HG02852 (cell line): ENCODE results near the gene CDH12.
"Not testable (repeated sequence)": the region's sequence is repeated elsewhere in the genome, so short reads cannot be mapped to it uniquely, and the experiment has no call there.

Experiments used
- ATAC-seq: cut with Tn5 transposase; IDR thresholded peaks from one replicate; pipeline ENCODE4 v1.9.1; 2021; ENCODE audit warnings: mild to moderate bottlenecking, moderate library complexity; ENCODE audit not compliant: unreplicated experiment

Gene CDH12

GRCh38 chr5:22473886-22474285 is 379.3 kb downstream of the CDH12 start:
- ATAC-seq = no peak

- no peak for ATAC-seq
Observed at GRCh38 chr5:22471154-22471553, 382.0 kb downstream of the CDH12 start.

GRCh38 chr5:22470408-22470807 is 382.7 kb downstream of the CDH12 start:
- no peak for ATAC-seq

GRCh38 chr5:22465616-22466015 is 387.5 kb downstream of the CDH12 start:
- no peak for ATAC-seq

GRCh38 chr5:22465177-22465576 is 388.0 kb downstream of the CDH12 start:
- ATAC-seq = no peak

- no peak for ATAC-seq
Observed at GRCh38 chr5:22460189-22460588, 393.0 kb downstream of the CDH12 start.

- ATAC-seq = no peak
Observed at GRCh38 chr5:22432905-22433304, 420.2 kb downstream of the CDH12 start.

- ATAC-seq = no peak
Observed at GRCh38 chr5:22431840-22432239, 421.3 kb downstream of the CDH12 start.

- ATAC-seq = no peak
Observed at GRCh38 chr5:22431406-22431805, 421.7 kb downstream of the CDH12 start.

GRCh38 chr5:22411554-22412349 is 441.4 kb downstream of the CDH12 start:
- no peak for ATAC-seq

GRCh38 chr5:22391956-22392355 is 461.2 kb downstream of the CDH12 start:
- no peak for ATAC-seq

GRCh38 chr5:22390888-22391287 is 462.3 kb downstream of the CDH12 start:
- no peak for ATAC-seq

- ATAC-seq = no peak
Observed at GRCh38 chr5:22372826-22373660, 480.1 kb downstream of the CDH12 start.

GRCh38 chr5:22372376-22372775 is 480.8 kb downstream of the CDH12 start:
- ATAC-seq = no peak

GRCh38 chr5:22354956-22355355 is 498.2 kb downstream of the CDH12 start:
- ATAC-seq = no peak

- no peak for ATAC-seq
Observed at GRCh38 chr5:22352493-22352892, 500.7 kb downstream of the CDH12 start.

- no peak for ATAC-seq
Observed at GRCh38 chr5:22351178-22351577, 502.0 kb downstream of the CDH12 start.

GRCh38 chr5:22348027-22348426 is 505.1 kb downstream of the CDH12 start:
- no peak for ATAC-seq

GRCh38 chr5:22344000-22344399 is 509.1 kb downstream of the CDH12 start:
- ATAC-seq = no peak

GRCh38 chr5:22341406-22341805 is 511.7 kb downstream of the CDH12 start:
- no peak for ATAC-seq

- ATAC-seq = not testable (repeated sequence)
Observed at GRCh38 chr5:22332949-22333348, 520.2 kb downstream of the CDH12 start.

- no peak for ATAC-seq
Observed at GRCh38 chr5:22329683-22330082, 523.5 kb downstream of the CDH12 start.
